T-cell (primary cell): ENCODE data around the gene EGFL6. TPM values are rescaled to one million over a fixed set of nuclear protein-coding genes. Genes with fewer than 3 reads are reported as not detected.

Source experiments
- ATAC-seq, 4 experiments: fragments of 200-7000 bp in 3 of 4; fragments of 150-1000 bp in 1 of 4; cut with Tn5 transposase; replicated peaks in 1 of 4; 1 replicate in 3 of 4; 2 replicates in 1 of 4; pipeline ENCODE4 v1.10.0; 2021; ENCODE audit warnings: moderate library complexity in 3 of 4, mild to moderate bottlenecking in 2 of 4, moderate number of reproducible peaks in 1 of 4
- CTCF ChIA-PET, 2 donors: fragments of 300-600 bp; sonication (Branson Sonifier 250); formaldehyde crosslinking; loops; one replicate each; lab custom pipeline; 2022; ENCODE audit warnings: antibody characterized with exemption in 2 of 2; lab: Charles Lee
- POLR2A ChIA-PET, 2 donors: fragments of 300-600 bp; sonication (Branson Sonifier 250); formaldehyde crosslinking; loops; one replicate each; lab custom pipeline; 2022; ENCODE audit warnings: antibody characterized with exemption in 2 of 2; lab: Charles Lee
- DNase-seq, 35 experiments: peaks; one replicate each; pipeline versions ENCODE4 v3.0.0 to v3.0.0-alpha.2; 2013 to 2023
- H3K27ac ChIP-seq: one replicate; pipeline ENCODE4 v1.5.1; 2013; ENCODE audit warnings: low read length
- H3K27me3 ChIP-seq, 2 experiments: replicated peaks in 1 of 2; 1 replicate in 1 of 2; 2 replicates in 1 of 2; pipeline versions ENCODE4 v1.6.1 to v1.7.0; 2013; ENCODE audit warnings: low read length in 1 of 2, mixed read lengths in 1 of 2; ENCODE audit not compliant: control insufficient read depth in 2 of 2, insufficient read depth in 2 of 2; ENCODE audit errors: extremely low read depth in 1 of 2
- H3K36me3 ChIP-seq, 2 donors: 1 replicate in 1 of 2; 2 replicates in 1 of 2; pipeline versions ENCODE4 v1.6.1 to v1.7.0; 2013; ENCODE audit warnings: low read length in 1 of 2; ENCODE audit not compliant: control insufficient read depth in 2 of 2, insufficient read depth in 1 of 2; ENCODE audit errors: extremely low read depth in 1 of 2
- H3K4me1 ChIP-seq, 2 experiments: 1 replicate in 1 of 2; 2 replicates in 1 of 2; pipeline versions ENCODE4 v1.6.1 to v1.7.0; 2013; ENCODE audit warnings: low read length in 2 of 2, mixed read lengths in 1 of 2; ENCODE audit not compliant: insufficient read depth in 2 of 2, control insufficient read depth in 1 of 2; ENCODE audit errors: extremely low read depth in 1 of 2
- H3K4me3 ChIP-seq, 2 donors: 1 replicate in 1 of 2; 2 replicates in 1 of 2; pipeline versions ENCODE4 v1.5.1 to v1.7.0; 2013; ENCODE audit warnings: mild to moderate bottlenecking in 2 of 2, low read length in 1 of 2, moderate library complexity in 1 of 2; ENCODE audit not compliant: control insufficient read depth in 1 of 2; ENCODE audit errors: extremely low read depth in 1 of 2
- H3K9me3 ChIP-seq: 2 replicates; pipeline ENCODE4 v1.7.0; 2013
- H3K27ac Mint-ChIP-seq, 2 donors: one replicate each; pipeline ENCODE4 v1.8.0; 2020 to 2021; ENCODE audit warnings: mild to moderate bottlenecking in 2 of 2, mixed read lengths in 2 of 2
- H3K27me3 Mint-ChIP-seq, 2 donors: one replicate each; pipeline ENCODE4 v1.8.0; 2021 to 2022; ENCODE audit warnings: mixed read lengths in 2 of 2
- H3K36me3 Mint-ChIP-seq: one replicate; pipeline ENCODE4 v1.8.0; 2021; ENCODE audit warnings: mixed read lengths
- H3K4me1 Mint-ChIP-seq, 3 donors: one replicate each; pipeline ENCODE4 v1.8.0; 2020 to 2022; ENCODE audit warnings: mixed read lengths in 3 of 3, mild to moderate bottlenecking in 1 of 3
- H3K4me3 Mint-ChIP-seq, 3 donors: one replicate each; pipeline ENCODE4 v1.8.0; 2020 to 2022; ENCODE audit warnings: mild to moderate bottlenecking in 3 of 3, mixed read lengths in 3 of 3, moderate library complexity in 3 of 3
- H3K9me3 Mint-ChIP-seq, 3 donors: one replicate each; pipeline ENCODE4 v1.8.0; 2020 to 2022; ENCODE audit warnings: mixed read lengths in 3 of 3
- WGBS: methylation state at CpG from one replicate; pipeline ENCODE4 v1.1.5; 2013; ENCODE audit warnings: missing lambda C conversion rate; ENCODE audit not compliant: insufficient coverage; 5-methylcytosine and 5-hydroxymethylcytosine counted together
- total RNA-seq, 35 experiments: library from RNA in 6 of 35; stranded (reverse) in 6 of 35; fragments of 120-200 nt in 1 of 35; gene quantifications; one replicate each; pipeline versions ENCODE4 v1.2.1 to v1.2.4 and lab custom pipeline; 2013 to 2026

Gene EGFL6, protein sequence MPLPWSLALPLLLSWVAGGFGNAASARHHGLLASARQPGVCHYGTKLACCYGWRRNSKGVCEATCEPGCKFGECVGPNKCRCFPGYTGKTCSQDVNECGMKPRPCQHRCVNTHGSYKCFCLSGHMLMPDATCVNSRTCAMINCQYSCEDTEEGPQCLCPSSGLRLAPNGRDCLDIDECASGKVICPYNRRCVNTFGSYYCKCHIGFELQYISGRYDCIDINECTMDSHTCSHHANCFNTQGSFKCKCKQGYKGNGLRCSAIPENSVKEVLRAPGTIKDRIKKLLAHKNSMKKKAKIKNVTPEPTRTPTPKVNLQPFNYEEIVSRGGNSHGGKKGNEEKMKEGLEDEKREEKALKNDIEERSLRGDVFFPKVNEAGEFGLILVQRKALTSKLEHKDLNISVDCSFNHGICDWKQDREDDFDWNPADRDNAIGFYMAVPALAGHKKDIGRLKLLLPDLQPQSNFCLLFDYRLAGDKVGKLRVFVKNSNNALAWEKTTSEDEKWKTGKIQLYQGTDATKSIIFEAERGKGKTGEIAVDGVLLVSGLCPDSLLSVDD
- under 1 TPM in 2 of 5 donors, not detected in 3; 0.09 to 0.26 TPM for total RNA-seq
- 0.09 TPM for total RNA-seq (2013)
- total RNA-seq (lab: John Stamatoyannopoulos, UW) = 0 to 0.49 (median 0.07) reads per million in 29 experiments

DNA sequence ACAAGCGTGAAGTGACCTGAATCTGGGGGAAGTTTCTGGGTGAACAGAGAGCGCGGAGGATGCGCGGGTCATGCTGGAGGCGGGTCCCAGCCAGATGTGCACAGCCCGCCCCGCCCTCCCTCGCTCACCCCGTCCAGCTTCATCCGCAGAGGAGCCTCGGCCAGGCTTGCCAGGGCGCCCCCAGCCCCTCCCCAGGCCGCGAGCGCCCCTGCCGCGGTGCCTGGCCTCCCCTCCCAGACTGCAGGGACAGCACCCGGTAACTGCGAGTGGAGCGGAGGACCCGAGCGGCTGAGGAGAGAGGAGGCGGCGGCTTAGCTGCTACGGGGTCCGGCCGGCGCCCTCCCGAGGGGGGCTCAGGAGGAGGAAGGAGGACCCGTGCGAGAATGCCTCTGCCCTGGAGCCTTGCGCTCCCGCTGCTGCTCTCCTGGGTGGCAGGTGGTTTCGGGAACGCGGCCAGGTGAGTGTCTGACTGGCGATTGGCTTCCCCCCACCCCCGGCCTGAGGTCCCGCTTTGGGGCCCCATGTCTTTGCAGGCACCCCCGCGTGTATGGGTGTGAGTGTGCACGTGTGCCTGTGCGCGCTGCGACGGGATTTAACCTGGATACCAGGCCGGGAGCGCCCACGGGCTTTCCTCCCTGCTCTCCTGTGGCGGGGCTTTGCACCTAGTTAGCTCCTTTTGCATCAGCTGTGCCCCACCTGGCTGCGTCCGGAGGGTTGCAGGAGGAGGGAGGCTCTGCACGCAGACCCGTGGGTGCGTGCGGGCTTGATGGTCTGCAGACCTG is at the start of gene EGFL6:
TSS of gene EGFL6 (plus strand) at position 123 of the 782 bp plus-strand sequence. CDS start at position 384, 261 bp downstream.
- Mint-ChIP-seq H3K9me3 (no peaks in the 10 kb centered on the region), H3K4me3 (peak within 1 kb of the TSS; percentile 35 to 54 (median 49)), H3K4me1 (peaks cover 5 to 9% (median 8%) of the 10 kb centered on the region in 3 donors), H3K36me3 (no peaks in the 10 kb centered on the region), H3K27me3 (peaks cover 22 to 59% of the 10 kb centered on the region in 2 donors), H3K27ac (no peak within 1 kb of the TSS)
- Histone ChIP-seq H3K27ac (no peak within 1 kb of the TSS), H3K4me1 (peaks cover 0 to 7% of the 10 kb centered on the region in 2 experiments), H3K4me3 (peak within 1 kb of the TSS in 1 of 2 donors; percentile 5), H3K9me3 (no peaks in the 10 kb centered on the region), H3K36me3 (no peaks in the 10 kb centered on the region), H3K27me3 (peaks cover 7 to 10% of the 10 kb centered on the region in 2 experiments)
- POLR2A ChIA-PET = no interaction called here
- 3% methylated on average over 7 of the region's 57 CpGs for WGBS
- DNase-seq (no peak), ATAC-seq (peak in 2 of 4 experiments; percentile 19 to 23)
- CTCF ChIA-PET = no interaction called here

DNA sequence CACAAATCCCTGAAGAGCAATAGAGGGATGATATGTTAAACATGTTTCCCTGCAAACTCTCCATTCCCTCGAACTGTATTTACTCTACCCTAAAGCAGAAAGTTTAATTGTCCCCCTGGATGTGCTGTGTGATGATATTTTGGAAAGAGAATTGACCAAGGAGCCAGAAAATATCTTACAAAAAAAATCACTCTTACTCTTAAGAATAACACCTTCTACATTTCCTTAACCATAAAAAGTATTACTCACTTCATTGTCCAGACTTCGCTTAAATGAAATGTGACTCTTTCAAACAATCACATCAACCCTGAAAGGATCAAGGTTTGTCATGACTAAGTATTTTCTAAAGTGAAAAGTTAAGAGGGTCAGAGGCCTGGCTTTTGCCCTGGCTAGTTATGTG is 49.0 kb upstream of the EGFL6 start:
- Histone ChIP-seq H3K9me3 (no peaks in the 10 kb centered on the region), H3K27me3 (no peaks in the 10 kb centered on the region), H3K4me3 (no peak overlapping the region), H3K36me3 (no peaks in the 10 kb centered on the region), H3K4me1 (no peaks in the 10 kb centered on the region), H3K27ac (no peak overlapping the region)
- ATAC-seq (no peak), DNase-seq (no peak)
- WGBS = no CpG with 5 or more reads among the region's 2 CpGs
- H3K9me3 Mint-ChIP-seq = no peaks in the 10 kb centered on the region
- peaks cover 0 to 51% of the 10 kb centered on the region in 2 donors for H3K27me3 Mint-ChIP-seq
- ChIA-PET CTCF (no interaction called here), POLR2A (interaction anchor here in 1 of 2 donors (0.7 kb wide), 1 partner anchor 640 kb away, joined by 3 read pairs; no protein-coding TSS in a partner anchor)
- H3K27ac Mint-ChIP-seq = no peak overlapping the region
- no peak overlapping the region for H3K4me3 Mint-ChIP-seq
- no peaks in the 10 kb centered on the region for H3K4me1 Mint-ChIP-seq
- no peaks in the 10 kb centered on the region for H3K36me3 Mint-ChIP-seq

DNA sequence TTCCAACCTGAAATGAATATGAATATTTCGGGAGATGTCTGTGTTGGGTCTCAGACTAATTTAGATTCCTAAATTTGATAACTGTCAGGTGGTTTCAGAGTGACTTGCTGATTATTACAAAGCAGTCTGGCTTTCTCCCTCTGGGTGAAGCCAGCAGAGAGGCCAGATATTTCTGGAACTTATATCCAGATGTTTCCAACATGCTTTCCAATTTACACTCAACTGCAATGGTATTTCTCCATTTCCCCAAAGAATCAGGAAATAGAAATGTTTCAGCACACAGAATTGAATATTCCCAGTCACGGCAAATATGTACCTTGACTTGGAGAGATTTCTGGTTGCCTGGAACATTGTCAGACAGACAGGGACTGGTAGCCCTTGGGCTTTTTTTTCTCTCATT is 48.5 kb upstream of the EGFL6 start:
- Mint-ChIP-seq H3K4me1 (no peaks in the 10 kb centered on the region), H3K36me3 (no peaks in the 10 kb centered on the region), H3K4me3 (no peak overlapping the region), H3K27me3 (peaks cover 0 to 46% of the 10 kb centered on the region in 2 donors), H3K27ac (no peak overlapping the region), H3K9me3 (no peaks in the 10 kb centered on the region)
- Histone ChIP-seq H3K9me3 (no peaks in the 10 kb centered on the region), H3K4me1 (no peaks in the 10 kb centered on the region), H3K27me3 (no peaks in the 10 kb centered on the region), H3K27ac (no peak overlapping the region), H3K36me3 (no peaks in the 10 kb centered on the region), H3K4me3 (no peak overlapping the region)
- WGBS = no CpG with 5 or more reads among the region's 2 CpGs
- ChIA-PET POLR2A (interaction anchor here in 1 of 2 donors (0.7 kb wide), 1 partner anchor 640 kb away, joined by 3 read pairs; no protein-coding TSS in a partner anchor), CTCF (interaction anchor here in 1 of 2 donors (1.1 kb wide), 1 partner anchor 14 kb away, joined by 3 read pairs; no protein-coding TSS in a partner anchor)
- DNase-seq = no peak
- no peak for ATAC-seq

DNA sequence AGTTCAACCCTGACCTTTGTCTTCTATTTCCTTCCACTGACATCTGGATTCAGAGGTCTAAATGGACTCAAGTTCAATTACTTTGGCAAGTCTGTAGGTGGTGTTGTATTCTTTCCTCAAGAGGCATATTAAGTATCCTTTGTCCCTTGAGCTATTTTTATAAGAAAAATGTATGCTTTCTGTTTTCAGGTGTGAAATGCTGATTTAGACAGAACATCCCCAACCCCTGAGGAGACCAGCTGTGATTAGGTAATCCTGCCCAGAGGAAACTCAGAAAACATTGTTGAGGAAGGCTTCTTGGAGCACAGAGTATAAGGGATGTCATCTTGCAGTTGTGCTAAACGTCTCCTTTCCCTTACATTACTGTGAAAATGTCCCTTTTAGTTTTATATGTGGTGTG is 46.6 kb upstream of the EGFL6 start:
- Histone ChIP-seq H3K27ac (no peak overlapping the region), H3K4me1 (no peaks in the 10 kb centered on the region), H3K9me3 (no peaks in the 10 kb centered on the region), H3K36me3 (no peaks in the 10 kb centered on the region), H3K4me3 (no peak overlapping the region), H3K27me3 (no peaks in the 10 kb centered on the region)
- ATAC-seq (no peak), DNase-seq (no peak)
- Mint-ChIP-seq H3K36me3 (no peaks in the 10 kb centered on the region), H3K4me1 (no peaks in the 10 kb centered on the region), H3K9me3 (no peaks in the 10 kb centered on the region), H3K27ac (no peak overlapping the region), H3K4me3 (no peak overlapping the region), H3K27me3 (peaks cover 0 to 38% of the 10 kb centered on the region in 2 donors)
- ChIA-PET POLR2A (interaction anchor here in 1 of 2 donors (0.8 kb wide), 1 partner anchor 280 kb away, joined by 9 read pairs; no protein-coding TSS in a partner anchor), CTCF (no interaction called here)
- no CpG with 5 or more reads among the region's 1 CpG for WGBS

DNA sequence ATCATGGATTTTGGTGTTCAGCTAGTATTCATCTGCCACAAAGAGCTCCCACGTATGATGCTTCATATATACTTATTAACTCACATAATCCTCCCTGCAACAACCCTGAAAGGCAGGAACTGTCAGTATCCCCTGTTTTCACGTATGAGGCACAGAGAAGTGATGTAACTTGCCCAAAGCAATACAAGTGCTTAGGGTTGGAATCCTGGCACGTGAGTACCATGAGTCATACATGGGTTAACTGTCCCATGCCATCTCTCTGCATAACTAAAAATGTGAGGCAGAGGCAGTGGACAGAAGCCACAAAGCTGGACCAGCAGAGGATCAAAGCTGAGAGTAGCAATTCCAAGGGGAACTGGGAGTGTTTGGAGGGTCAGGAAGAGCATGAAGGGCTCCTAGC is 35.7 kb upstream of the EGFL6 start:
- H3K9me3 Mint-ChIP-seq = no peaks in the 10 kb centered on the region
- ATAC-seq (no peak), DNase-seq (no peak)
- H3K4me1 Mint-ChIP-seq = no peaks in the 10 kb centered on the region
- no peaks in the 10 kb centered on the region for H3K9me3 ChIP-seq
- H3K27ac ChIP-seq = no peak overlapping the region
- H3K27me3 ChIP-seq = no peaks in the 10 kb centered on the region
- H3K4me1 ChIP-seq = no peaks in the 10 kb centered on the region
- H3K4me3 ChIP-seq = no peak overlapping the region
- H3K4me3 Mint-ChIP-seq = no peak overlapping the region
- H3K36me3 ChIP-seq = no peaks in the 10 kb centered on the region
- H3K36me3 Mint-ChIP-seq = no peaks in the 10 kb centered on the region
- ChIA-PET CTCF (no interaction called here), POLR2A (no interaction called here)
- no CpG with 5 or more reads among the region's 3 CpGs for WGBS
- peaks cover 0 to 50% of the 10 kb centered on the region in 2 donors for H3K27me3 Mint-ChIP-seq
- no peak overlapping the region for H3K27ac Mint-ChIP-seq
